Measurements from ENCODE around the gene BMP8B. TPM values are rescaled to one million over a fixed set of nuclear protein-coding genes. Genes with fewer than 3 reads are reported as not detected.

The BMP8B gene
- total RNA-seq, 1 experiment from 2014 or later, result 5.9 TPM

DNA sequence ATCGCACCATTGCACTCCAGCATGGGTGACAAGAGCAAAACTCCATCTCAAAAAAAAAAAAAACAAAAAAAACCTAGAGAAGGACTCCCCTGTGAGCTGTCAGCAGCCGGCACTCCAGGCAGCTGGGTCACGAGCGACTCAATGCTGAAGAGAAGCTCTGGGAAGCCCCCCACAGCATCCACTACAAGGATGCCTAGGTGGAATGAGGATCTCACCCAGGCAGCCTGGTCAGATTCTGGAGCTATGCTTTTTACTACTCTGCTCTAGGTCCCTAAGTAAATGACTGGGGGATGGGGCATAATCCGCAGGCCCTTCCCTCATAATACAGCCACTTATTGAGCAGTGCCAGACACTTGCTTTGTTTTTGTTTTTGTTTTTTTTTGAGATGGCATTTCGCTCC is 6.6 kb downstream of the BMP8B start:
- Mint-ChIP-seq H3K36me3 (ENCODE audit: insufficient read depth, unreplicated experiment) (no peaks in the 10 kb centered on the region), H3K9me3 (ENCODE audit: unreplicated experiment) (no peaks in the 10 kb centered on the region), H3K4me1 (ENCODE audit: low read depth, unreplicated experiment) (no peaks in the 10 kb centered on the region), H3K27me3 (ENCODE audit: insufficient read depth, unreplicated experiment) (no peaks in the 10 kb centered on the region), H3K4me3 (ENCODE audit: unreplicated experiment) (no peak overlapping the region), H3K27ac (ENCODE audit: unreplicated experiment) (no peak overlapping the region)
- no peak overlapping the region for H3K4me3 ChIP-seq (ENCODE audit: low read depth, low read length)
- intact Hi-C loops (cut with micrococcal nuclease; ENCODE audit: unreplicated experiment), result no loop called here
- peaks cover under 1% of the 10 kb centered on the region; the same call in 1 of the 2 replicates for H3K4me1 ChIP-seq
- H3K36me3 ChIP-seq (ENCODE audit: control insufficient read depth, insufficient read depth, low read length), result no peaks in the 10 kb centered on the region
- DNase-seq, result no peak
- BruUV-seq (replicated peaks), result no TSS peak
- no peaks in the 10 kb centered on the region for H3K27me3 ChIP-seq (replicated peaks; ENCODE audit: control insufficient read depth, insufficient read depth, low read length)
- ChIA-PET POLR2A (no interaction called here), CTCF (no interaction called here)
- TF ChIP-seq, protein P1, sequence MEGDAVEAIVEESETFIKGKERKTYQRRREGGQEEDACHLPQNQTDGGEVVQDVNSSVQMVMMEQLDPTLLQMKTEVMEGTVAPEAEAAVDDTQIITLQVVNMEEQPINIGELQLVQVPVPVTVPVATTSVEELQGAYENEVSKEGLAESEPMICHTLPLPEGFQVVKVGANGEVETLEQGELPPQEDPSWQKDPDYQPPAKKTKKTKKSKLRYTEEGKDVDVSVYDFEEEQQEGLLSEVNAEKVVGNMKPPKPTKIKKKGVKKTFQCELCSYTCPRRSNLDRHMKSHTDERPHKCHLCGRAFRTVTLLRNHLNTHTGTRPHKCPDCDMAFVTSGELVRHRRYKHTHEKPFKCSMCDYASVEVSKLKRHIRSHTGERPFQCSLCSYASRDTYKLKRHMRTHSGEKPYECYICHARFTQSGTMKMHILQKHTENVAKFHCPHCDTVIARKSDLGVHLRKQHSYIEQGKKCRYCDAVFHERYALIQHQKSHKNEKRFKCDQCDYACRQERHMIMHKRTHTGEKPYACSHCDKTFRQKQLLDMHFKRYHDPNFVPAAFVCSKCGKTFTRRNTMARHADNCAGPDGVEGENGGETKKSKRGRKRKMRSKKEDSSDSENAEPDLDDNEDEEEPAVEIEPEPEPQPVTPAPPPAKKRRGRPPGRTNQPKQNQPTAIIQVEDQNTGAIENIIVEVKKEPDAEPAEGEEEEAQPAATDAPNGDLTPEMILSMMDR (IDR thresholded peaks at IDR 0.05; ENCODE audit: insufficient read depth in 1 of 2, low read depth in 1 of 2, low read length in 1 of 2, severe bottlenecking in 1 of 2, unreplicated experiment in 1 of 2), result no peak
- no peaks in the 10 kb centered on the region for H3K9me3 ChIP-seq

GRCh38 chr1:39781349-39781715 is 7.3 kb downstream of the BMP8B start:
- H3K4me1 Mint-ChIP-seq (ENCODE audit: low read depth, unreplicated experiment), result no peaks in the 10 kb centered on the region
- no peak overlapping the region for H3K4me3 Mint-ChIP-seq (ENCODE audit: unreplicated experiment)
- POLR2A ChIA-PET, result interaction anchor here (0.6 kb wide), 1 partner anchor 43 kb away, joined by 4 read pairs; the partner anchor contains the start of gene PPIE
- Histone ChIP-seq H3K36me3 (ENCODE audit: control insufficient read depth, insufficient read depth, low read length) (no peaks in the 10 kb centered on the region), H3K4me3 (ENCODE audit: low read depth, low read length) (no peak overlapping the region), H3K27me3 (replicated peaks; ENCODE audit: control insufficient read depth, insufficient read depth, low read length) (no peaks in the 10 kb centered on the region), H3K9me3 (no peaks in the 10 kb centered on the region), H3K4me1 (peaks cover 6% of the 10 kb centered on the region; the same call in 1 of the 2 replicates)
- H3K27ac Mint-ChIP-seq (ENCODE audit: unreplicated experiment), result no peak overlapping the region
- no peaks in the 10 kb centered on the region for H3K9me3 Mint-ChIP-seq (ENCODE audit: unreplicated experiment)
- no peaks in the 10 kb centered on the region for H3K36me3 Mint-ChIP-seq (ENCODE audit: insufficient read depth, unreplicated experiment)
- intact Hi-C loops (cut with micrococcal nuclease; ENCODE audit: unreplicated experiment), result no loop called here
- CTCF ChIA-PET, result no interaction called here
- no peak for DNase-seq
- BruUV-seq (replicated peaks), result no TSS peak
- TF ChIP-seq, protein P1 (IDR thresholded peaks at IDR 0.05; ENCODE audit: insufficient read depth in 1 of 2, low read depth in 1 of 2, low read length in 1 of 2, severe bottlenecking in 1 of 2, unreplicated experiment in 1 of 2), result no peak
- no peaks in the 10 kb centered on the region for H3K27me3 Mint-ChIP-seq (ENCODE audit: insufficient read depth, unreplicated experiment)

DNA sequence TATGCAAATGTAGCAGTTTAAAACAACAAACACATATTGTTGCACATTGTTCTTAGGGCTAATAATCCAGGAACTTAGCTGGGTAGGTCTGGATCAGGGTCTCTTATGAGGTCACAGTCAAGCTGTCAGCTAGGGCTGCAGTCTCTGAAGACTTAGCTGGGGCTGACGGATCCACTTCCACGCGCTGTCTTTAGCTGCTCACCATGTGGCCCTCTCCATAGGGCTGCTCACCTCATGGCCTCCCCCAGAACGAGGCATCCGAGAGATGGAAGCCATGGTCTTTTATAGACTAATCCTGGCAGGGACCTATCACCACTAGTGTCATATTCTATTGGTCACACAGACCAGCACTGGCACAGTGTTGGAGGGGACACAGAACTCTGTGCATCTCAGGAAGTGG is 8.8 kb downstream of the BMP8B start:
- H3K27me3 ChIP-seq (replicated peaks; ENCODE audit: control insufficient read depth, insufficient read depth, low read length), result no peaks in the 10 kb centered on the region
- H3K4me1 ChIP-seq, result peaks cover 6% of the 10 kb centered on the region; the same call in 1 of the 2 replicates
- TF ChIP-seq, protein P1 (IDR thresholded peaks at IDR 0.05; ENCODE audit: insufficient read depth in 1 of 2, low read depth in 1 of 2, low read length in 1 of 2, severe bottlenecking in 1 of 2, unreplicated experiment in 1 of 2), result no peak
- BruUV-seq (replicated peaks), result no TSS peak
- Mint-ChIP-seq H3K4me1 (ENCODE audit: low read depth, unreplicated experiment) (no peaks in the 10 kb centered on the region), H3K36me3 (ENCODE audit: insufficient read depth, unreplicated experiment) (no peaks in the 10 kb centered on the region), H3K27ac (ENCODE audit: unreplicated experiment) (no peak overlapping the region), H3K4me3 (ENCODE audit: unreplicated experiment) (no peak overlapping the region), H3K27me3 (ENCODE audit: insufficient read depth, unreplicated experiment) (no peaks in the 10 kb centered on the region), H3K9me3 (ENCODE audit: unreplicated experiment) (no peaks in the 10 kb centered on the region)
- intact Hi-C loops (cut with micrococcal nuclease; ENCODE audit: unreplicated experiment), result no loop called here
- no peak overlapping the region for H3K4me3 ChIP-seq (ENCODE audit: low read depth, low read length)
- no peak for DNase-seq
- H3K9me3 ChIP-seq, result no peaks in the 10 kb centered on the region
- H3K36me3 ChIP-seq (ENCODE audit: control insufficient read depth, insufficient read depth, low read length), result no peaks in the 10 kb centered on the region
- POLR2A ChIA-PET, result no interaction called here
- CTCF ChIA-PET, result no interaction called here

Measured in Caco-2 (cell line).